Measurements from ENCODE around the gene LUZP2. TPM values are rescaled to one million over a fixed set of nuclear protein-coding genes. Genes with fewer than 3 reads are reported as not detected.

The LUZP2 gene
- polyA plus RNA-seq, 1 of the 3 experiments (the other 2 are of a cell fraction): 0.03 TPM

DNA sequence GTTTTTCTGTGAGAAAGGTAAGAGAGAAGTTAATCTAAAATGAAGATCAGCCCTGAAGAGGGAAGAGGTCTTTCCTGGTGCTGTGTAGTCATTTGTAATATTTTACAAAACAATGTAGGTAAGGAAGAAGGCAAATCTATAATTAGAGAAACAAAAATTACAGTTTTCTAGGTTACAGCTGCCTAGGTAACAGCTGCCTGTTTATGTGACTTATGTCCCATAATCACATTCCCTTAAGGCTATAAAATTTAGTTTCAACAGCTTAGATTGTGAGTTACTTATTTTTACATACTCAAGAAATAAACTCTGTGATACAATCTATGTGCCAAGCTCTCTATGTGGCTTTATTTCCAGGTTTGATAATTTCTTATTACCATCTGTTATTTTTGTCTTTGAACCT is 19.8 kb downstream of the LUZP2 start:
- POLR2A ChIA-PET: no interaction called here

DNA sequence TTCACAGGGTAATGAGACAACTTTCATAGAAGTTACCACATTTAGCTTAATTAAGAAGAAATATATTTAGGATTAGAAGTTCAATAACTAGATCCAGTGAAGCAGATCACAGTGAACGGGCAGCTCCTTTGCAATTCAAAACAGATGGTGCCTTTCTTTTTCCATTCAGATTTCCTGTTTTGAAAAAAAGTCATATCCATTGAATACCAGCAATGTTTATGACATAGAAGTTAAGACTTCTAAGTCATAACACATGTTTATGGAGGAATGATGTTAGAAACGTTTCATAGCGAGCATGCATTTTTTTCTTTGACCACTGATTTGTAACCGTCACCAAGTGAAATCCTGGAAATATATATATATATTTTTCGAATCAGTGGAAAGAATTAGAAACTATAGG is 24.7 kb downstream of the LUZP2 start:
- Histone ChIP-seq H3K4me1 (ENCODE audit: control insufficient read depth in 1 of 2, insufficient read depth in 2 of 2, low read depth in 1 of 2, low read length in 1 of 2) (no peaks in the 10 kb centered on the region; a peak in 1 of 4 replicates), H3K9ac (no peak overlapping the region), H3K27me3 (ENCODE audit: insufficient read depth) (no peaks in the 10 kb centered on the region), H3K4me2 (no peak overlapping the region), H2AFZ (ENCODE audit: low read depth) (no peak overlapping the region), H3K36me3 (replicated peaks in 1 of 2; ENCODE audit: control insufficient read depth in 1 of 2, insufficient read depth in 2 of 2, low read length in 1 of 2) (no peaks in the 10 kb centered on the region), H3K27ac (ENCODE audit: low read depth in 2 of 2, low read length in 1 of 2) (no peak overlapping the region), H4K20me1 (ENCODE audit: insufficient read depth) (no peaks in the 10 kb centered on the region), H3K9me3 (no peaks in the 10 kb centered on the region), H3K79me2 (ENCODE audit: insufficient read depth) (no peaks in the 10 kb centered on the region), H3K4me3 (ENCODE audit: low read depth in 2 of 2, low read length in 1 of 2) (no peak overlapping the region), H3F3A (replicated peaks; ENCODE audit: insufficient read depth) (no peaks in the 10 kb centered on the region), H3K9me2 (no peaks in the 10 kb centered on the region)
- WGBS (ENCODE audit: low lambda C conversion rate): 80% methylated on average over 5 of the region's 5 CpGs
- ChIA-PET POLR2A (no interaction called here), CTCF (interaction anchor here (1.4 kb wide), 2 partner anchors 9 to 13 kb away, joined by 4 to 5 read pairs; no protein-coding TSS in a partner anchor)
- no peak for DNase-seq
- TF ChIP-seq, protein P1, sequence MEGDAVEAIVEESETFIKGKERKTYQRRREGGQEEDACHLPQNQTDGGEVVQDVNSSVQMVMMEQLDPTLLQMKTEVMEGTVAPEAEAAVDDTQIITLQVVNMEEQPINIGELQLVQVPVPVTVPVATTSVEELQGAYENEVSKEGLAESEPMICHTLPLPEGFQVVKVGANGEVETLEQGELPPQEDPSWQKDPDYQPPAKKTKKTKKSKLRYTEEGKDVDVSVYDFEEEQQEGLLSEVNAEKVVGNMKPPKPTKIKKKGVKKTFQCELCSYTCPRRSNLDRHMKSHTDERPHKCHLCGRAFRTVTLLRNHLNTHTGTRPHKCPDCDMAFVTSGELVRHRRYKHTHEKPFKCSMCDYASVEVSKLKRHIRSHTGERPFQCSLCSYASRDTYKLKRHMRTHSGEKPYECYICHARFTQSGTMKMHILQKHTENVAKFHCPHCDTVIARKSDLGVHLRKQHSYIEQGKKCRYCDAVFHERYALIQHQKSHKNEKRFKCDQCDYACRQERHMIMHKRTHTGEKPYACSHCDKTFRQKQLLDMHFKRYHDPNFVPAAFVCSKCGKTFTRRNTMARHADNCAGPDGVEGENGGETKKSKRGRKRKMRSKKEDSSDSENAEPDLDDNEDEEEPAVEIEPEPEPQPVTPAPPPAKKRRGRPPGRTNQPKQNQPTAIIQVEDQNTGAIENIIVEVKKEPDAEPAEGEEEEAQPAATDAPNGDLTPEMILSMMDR (IDR thresholded peaks at IDR 0.05): no peak
- TF ChIP-seq RAD21 (IDR thresholded peaks at IDR 0.05; ENCODE audit: low read length) (no peak), RFX5 (IDR thresholded peaks at IDR 0.05; ENCODE audit: low read length) (no peak)

More for the DNA sequence above, 19.8 kb downstream of the LUZP2 start:
- H3K4me3 ChIP-seq (ENCODE audit: low read depth in 2 of 2, low read length in 1 of 2): no peak overlapping the region
- CTCF ChIA-PET: no interaction called here
- no peak for DNase-seq
- no peak overlapping the region for H3K9ac ChIP-seq
- TF ChIP-seq FOSL2 (IDR thresholded peaks at IDR 0.05; ENCODE audit: borderline replicate concordance, low read depth): no peak
- no peak for TF ChIP-seq MXI1 (IDR thresholded peaks at IDR 0.05; ENCODE audit: low read depth, low read length)
- no peak for TF ChIP-seq YY1 (IDR thresholded peaks at IDR 0.05; ENCODE audit: low read depth)
- TF ChIP-seq TEAD4 (IDR thresholded peaks at IDR 0.05; ENCODE audit: borderline replicate concordance, insufficient read depth): no peak
- TF ChIP-seq NRF1 (IDR thresholded peaks at IDR 0.05; ENCODE audit: low read depth, low read length): no peak
- no peak for TF ChIP-seq SMC3 (IDR thresholded peaks at IDR 0.05; ENCODE audit: low read depth, low read length)
- no peak for TF ChIP-seq GATA2 (CRISPR knock-in tag; IDR thresholded peaks at IDR 0.05)
- TF ChIP-seq RCOR1 (IDR thresholded peaks at IDR 0.05; ENCODE audit: low read length): no peak
- TF ChIP-seq EP300 (IDR thresholded peaks at IDR 0.05; ENCODE audit: borderline replicate concordance in 1 of 2, low read depth in 1 of 2, low read length in 1 of 2): no peak
- TF ChIP-seq CHD2 (IDR thresholded peaks at IDR 0.05; ENCODE audit: low read length, partially characterized antibody): no peak
- no peak for TF ChIP-seq JUND (IDR thresholded peaks at IDR 0.05)
- TF ChIP-seq, protein P1 (IDR thresholded peaks at IDR 0.05): no peak
- TF ChIP-seq, protein P2, sequence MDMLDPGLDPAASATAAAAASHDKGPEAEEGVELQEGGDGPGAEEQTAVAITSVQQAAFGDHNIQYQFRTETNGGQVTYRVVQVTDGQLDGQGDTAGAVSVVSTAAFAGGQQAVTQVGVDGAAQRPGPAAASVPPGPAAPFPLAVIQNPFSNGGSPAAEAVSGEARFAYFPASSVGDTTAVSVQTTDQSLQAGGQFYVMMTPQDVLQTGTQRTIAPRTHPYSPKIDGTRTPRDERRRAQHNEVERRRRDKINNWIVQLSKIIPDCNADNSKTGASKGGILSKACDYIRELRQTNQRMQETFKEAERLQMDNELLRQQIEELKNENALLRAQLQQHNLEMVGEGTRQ (IDR thresholded peaks at IDR 0.05; ENCODE audit: borderline replicate concordance, low read depth, low read length): no peak
- TF ChIP-seq RFX5 (IDR thresholded peaks at IDR 0.05; ENCODE audit: low read length): no peak
- TF ChIP-seq RXRA (IDR thresholded peaks at IDR 0.05; ENCODE audit: borderline replicate concordance, low read depth): no peak
- TF ChIP-seq FOXJ3 (CRISPR knock-in tag; IDR thresholded peaks at IDR 0.05): no peak
- TF ChIP-seq ELF1 (IDR thresholded peaks at IDR 0.05): no peak
- TF ChIP-seq FOXM1 (IDR thresholded peaks at IDR 0.05; ENCODE audit: low read depth): no peak
- H2AFZ ChIP-seq (ENCODE audit: low read depth): no peak overlapping the region
- H3K36me3 ChIP-seq (replicated peaks in 1 of 2; ENCODE audit: control insufficient read depth in 1 of 2, insufficient read depth in 2 of 2, low read length in 1 of 2): no peaks in the 10 kb centered on the region
- H3K4me2 ChIP-seq: no peak overlapping the region
- no peaks in the 10 kb centered on the region for H4K20me1 ChIP-seq (ENCODE audit: insufficient read depth)
- no peaks in the 10 kb centered on the region for H3K79me2 ChIP-seq (ENCODE audit: insufficient read depth)
- H3K9me2 ChIP-seq: no peaks in the 10 kb centered on the region
- H3K9me3 ChIP-seq: no peaks in the 10 kb centered on the region
- H3F3A ChIP-seq (replicated peaks; ENCODE audit: insufficient read depth): no peaks in the 10 kb centered on the region
- no peak overlapping the region for H3K27ac ChIP-seq (ENCODE audit: low read depth in 2 of 2, low read length in 1 of 2)
- no peaks in the 10 kb centered on the region for H3K4me1 ChIP-seq (ENCODE audit: control insufficient read depth in 1 of 2, insufficient read depth in 2 of 2, low read depth in 1 of 2, low read length in 1 of 2)
- H3K27me3 ChIP-seq (ENCODE audit: insufficient read depth): no peaks in the 10 kb centered on the region

All from SK-N-SH (cell line).